Neutrophil (primary cell): ENCODE data around the gene CLEC2L.
"Not testable (repeated sequence)": the region's sequence is repeated elsewhere in the genome, so short reads cannot be mapped to it uniquely, and the experiment has no call there.

Source experiments
- H3K27ac ChIP-seq: fragments of 200-600 bp; sonication (generic); 2 replicates; pipeline ENCODE4 v1.5.1; 2016; ENCODE audit warnings: mild to moderate bottlenecking, moderate library complexity
- H3K27me3 ChIP-seq: fragments of 200-600 bp; sonication (generic); 2 replicates; pipeline ENCODE4 v1.6.0; 2016; ENCODE audit warnings: mild to moderate bottlenecking
- H3K36me3 ChIP-seq: fragments of 200-600 bp; sonication (generic); 2 replicates; pipeline ENCODE4 v1.5.1; 2017
- H3K4me1 ChIP-seq, 2 experiments: fragments of 200-600 bp in 1 of 2; sonication (generic) in 1 of 2; 1 replicate in 1 of 2; 2 replicates in 1 of 2; pipeline versions ENCODE4 v1.5.1 to v1.6.1; 2013 to 2016; ENCODE audit warnings: low read depth in 1 of 2, low read length in 1 of 2, mild to moderate bottlenecking in 1 of 2, moderate library complexity in 1 of 2; ENCODE audit not compliant: control insufficient read depth in 1 of 2, insufficient read depth in 1 of 2
- H3K4me3 ChIP-seq, 2 experiments: fragments of 200-600 bp in 1 of 2; sonication (generic) in 1 of 2; 1 replicate in 1 of 2; 2 replicates in 1 of 2; pipeline ENCODE4 v1.5.1; 2013 to 2016; ENCODE audit warnings: low read depth in 1 of 2, low read length in 1 of 2, mild to moderate bottlenecking in 1 of 2, moderate library complexity in 1 of 2
- H3K9me3 ChIP-seq: fragments of 200-600 bp; sonication (generic); 2 replicates; pipeline ENCODE4 v1.5.1; 2016
- CTCF ChIP-seq: fragments of 200-600 bp; sonication (generic); IDR thresholded peaks from 2 replicates; pipeline ENCODE4 v1.5.1; 2016; ENCODE audit warnings: antibody characterized with exemption

Gene CLEC2L

GRCh38 chr7:139544645-139545044 is 21.2 kb downstream of the CLEC2L start:
- no peak for TF ChIP-seq CTCF
- Histone ChIP-seq H3K4me1 (peaks cover 0 to 4% of the 10 kb centered on the region in 2 experiments), H3K36me3 (no peaks in the 10 kb centered on the region), H3K9me3 (no peaks in the 10 kb centered on the region), H3K27ac (no peak overlapping the region), H3K27me3 (no peaks in the 10 kb centered on the region), H3K4me3 (no peak overlapping the region)

DNA sequence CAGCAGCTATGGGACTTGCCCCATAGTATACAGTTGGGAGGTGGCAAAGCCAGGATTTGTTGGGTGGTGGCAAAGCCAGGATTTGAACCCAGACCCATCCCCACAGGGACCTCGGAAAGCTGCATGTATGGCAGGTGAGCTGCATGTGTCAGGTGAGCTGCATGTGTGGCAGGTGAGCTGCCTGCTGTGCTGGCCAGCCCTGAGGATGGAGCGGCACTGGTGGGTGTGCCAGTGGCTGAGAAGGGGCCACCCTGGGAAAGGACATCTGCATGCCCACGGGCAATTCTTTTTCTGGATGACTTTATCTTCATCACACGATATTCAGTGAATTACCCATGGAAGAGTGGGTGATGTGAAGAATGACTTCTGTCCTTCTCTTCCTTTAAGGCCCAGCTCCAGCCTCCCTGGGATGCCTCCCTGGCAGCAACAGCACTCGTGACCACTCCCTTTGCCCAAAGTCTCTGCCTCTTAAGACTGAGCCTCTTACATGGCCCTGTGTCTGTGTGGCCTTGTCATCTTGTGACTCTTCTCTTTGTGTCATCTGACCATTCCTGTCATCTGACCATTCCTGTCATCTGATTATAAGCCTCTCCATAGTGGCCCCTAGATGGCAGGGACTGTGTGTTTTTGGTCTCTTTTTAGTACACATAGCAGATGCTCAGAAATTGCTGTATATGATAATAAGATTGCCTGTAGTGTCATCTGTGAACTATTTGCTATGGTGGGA is 25.0 kb downstream of the CLEC2L start:
- Histone ChIP-seq H3K36me3 (no peaks in the 10 kb centered on the region), H3K4me3 (no peak overlapping the region), H3K9me3 (no peaks in the 10 kb centered on the region), H3K27ac (no peak overlapping the region), H3K27me3 (no peaks in the 10 kb centered on the region), H3K4me1 (peaks cover 0 to 4% of the 10 kb centered on the region in 2 experiments)
- TF ChIP-seq CTCF: no peak

GRCh38 chr7:139553991-139554700 is 30.7 kb downstream of the CLEC2L start:
- H3K36me3 ChIP-seq, H3K27ac ChIP-seq, H3K27me3 ChIP-seq, H3K4me1 ChIP-seq, H3K9me3 ChIP-seq, H3K4me3 ChIP-seq: not testable (repeated sequence)

DNA sequence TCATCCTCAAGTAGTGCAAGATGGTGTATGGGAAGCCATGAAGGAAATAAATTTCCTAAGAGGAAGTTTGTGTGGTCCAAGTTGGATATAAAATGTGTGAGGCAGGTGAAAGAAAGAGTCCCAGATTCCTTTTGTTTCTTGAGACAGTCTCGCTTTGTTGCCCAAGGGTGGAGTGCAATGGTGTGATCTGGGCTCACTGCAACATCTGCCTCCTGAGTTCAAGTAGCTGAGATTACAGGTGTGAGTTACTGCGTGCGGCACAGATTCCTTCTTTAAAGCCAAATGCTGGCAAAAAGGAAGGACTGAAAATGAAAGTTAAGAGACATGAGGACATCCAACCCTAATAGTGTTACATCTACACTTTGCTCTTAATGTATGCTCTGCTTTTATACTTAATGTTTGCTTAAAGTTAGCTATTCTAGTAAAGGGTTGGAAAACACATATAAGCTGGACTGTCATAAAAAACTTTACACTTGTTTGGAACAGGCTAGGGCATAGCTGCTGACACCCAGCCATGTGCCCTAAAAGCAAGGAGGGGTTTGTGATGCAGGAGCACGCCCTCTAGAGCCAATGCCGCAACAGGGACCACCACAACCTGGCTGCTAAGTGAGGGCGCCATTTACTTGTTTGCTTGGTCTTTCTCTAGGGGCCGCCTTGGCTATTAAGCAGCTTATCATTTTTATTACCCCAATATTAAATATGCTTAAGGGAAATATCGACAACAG is 34.5 kb downstream of the CLEC2L start:
- no peak for TF ChIP-seq CTCF
- Histone ChIP-seq H3K27me3 (no peaks in the 10 kb centered on the region), H3K4me1 (peaks cover 0 to 2% of the 10 kb centered on the region in 2 experiments), H3K36me3 (peaks cover 18% of the 10 kb centered on the region), H3K4me3 (no peak overlapping the region), H3K9me3 (no peaks in the 10 kb centered on the region), H3K27ac (no peak overlapping the region)

- peaks cover 30% of the 10 kb centered on the region for H3K36me3 ChIP-seq
- H3K4me1 ChIP-seq: peaks cover 0 to 4% of the 10 kb centered on the region in 2 experiments
- no peaks in the 10 kb centered on the region for H3K27me3 ChIP-seq
- H3K27ac ChIP-seq: no peak overlapping the region
- no peak for TF ChIP-seq CTCF
- no peaks in the 10 kb centered on the region for H3K9me3 ChIP-seq
- H3K4me3 ChIP-seq: no peak overlapping the region
Observed at GRCh38 chr7:139559364-139560105, 36.0 kb downstream of the CLEC2L start.
